Astrocyte (in vitro differentiated cells and primary cell): ENCODE data around the gene FRMD8. TPM values are rescaled to one million over a fixed set of nuclear protein-coding genes. Genes with fewer than 3 reads are reported as not detected.

Source experiments
- DNase-seq: peaks from one replicate; pipeline ENCODE4 v3.0.0-alpha.2; 2010; ENCODE audit warnings: low read depth
- FAIRE-seq: peaks from 2 replicates; lab custom pipeline; 2011; peaks lifted over from hg19 to GRCh38; lab: Jason Lieb, UNC
- H2AFZ ChIP-seq: 2 replicates; pipeline ENCODE4 v1.6.0; 2012; ENCODE audit warnings: low read depth, low read length, inconsistent platforms
- H3K27ac ChIP-seq: 2 replicates; pipeline ENCODE4 v1.5.1; 2011; ENCODE audit warnings: low read depth, low read length, inconsistent platforms
- H3K27me3 ChIP-seq: 2 replicates; pipeline ENCODE4 v1.6.0; 2011; ENCODE audit warnings: low read length, inconsistent platforms; ENCODE audit not compliant: insufficient read depth
- H3K36me3 ChIP-seq: 2 replicates; pipeline ENCODE4 v1.5.1; 2011; ENCODE audit warnings: low read length, inconsistent platforms; ENCODE audit not compliant: insufficient read depth
- H3K4me1 ChIP-seq: 2 replicates; pipeline ENCODE4 v1.5.1; 2011; ENCODE audit warnings: low read length, inconsistent platforms; ENCODE audit not compliant: insufficient read depth
- H3K4me2 ChIP-seq: 2 replicates; pipeline ENCODE4 v1.6.0; 2012; ENCODE audit warnings: low read length, inconsistent platforms
- H3K4me3 ChIP-seq: 2 replicates; pipeline ENCODE4 v1.5.1; 2011; ENCODE audit warnings: low read depth, mild to moderate bottlenecking, low read length, inconsistent platforms; ENCODE audit not compliant: insufficient read depth
- H3K79me2 ChIP-seq: 2 replicates; pipeline ENCODE4 v1.6.0; 2012; ENCODE audit warnings: mild to moderate bottlenecking, low read length, inconsistent platforms; ENCODE audit not compliant: insufficient read depth
- H3K9ac ChIP-seq: 2 replicates; pipeline ENCODE4 v1.6.0; 2012; ENCODE audit warnings: mild to moderate bottlenecking, low read length, inconsistent platforms
- H3K9me3 ChIP-seq: 2 replicates; pipeline ENCODE4 v1.5.1; 2012; ENCODE audit warnings: low read depth, mild to moderate bottlenecking, low read length, inconsistent platforms; ENCODE audit not compliant: insufficient read depth
- H4K20me1 ChIP-seq: 2 replicates; pipeline ENCODE4 v1.6.0; 2012; ENCODE audit warnings: low read length, inconsistent platforms; ENCODE audit not compliant: insufficient read depth
- H3K27ac Mint-ChIP-seq: one replicate; pipeline ENCODE4 v1.8.0; 2021; ENCODE audit warnings: mild to moderate bottlenecking, mixed read lengths; ENCODE audit not compliant: unreplicated experiment
- H3K27me3 Mint-ChIP-seq: one replicate; pipeline ENCODE4 v1.8.0; 2021; ENCODE audit warnings: low read depth, mixed read lengths; ENCODE audit not compliant: unreplicated experiment
- H3K36me3 Mint-ChIP-seq: one replicate; pipeline ENCODE4 v1.8.0; 2021; ENCODE audit warnings: low read depth, mixed read lengths; ENCODE audit not compliant: unreplicated experiment
- H3K4me1 Mint-ChIP-seq: one replicate; pipeline ENCODE4 v1.8.0; 2021; ENCODE audit warnings: low read depth, mixed read lengths; ENCODE audit not compliant: unreplicated experiment
- H3K4me3 Mint-ChIP-seq: one replicate; pipeline ENCODE4 v1.8.0; 2021; ENCODE audit warnings: mild to moderate bottlenecking, moderate library complexity, mixed read lengths; ENCODE audit not compliant: unreplicated experiment
- H3K9me3 Mint-ChIP-seq: one replicate; pipeline ENCODE4 v1.8.0; 2021; ENCODE audit warnings: mild to moderate bottlenecking, mixed read lengths; ENCODE audit not compliant: unreplicated experiment
- CTCF ChIP-seq: IDR thresholded peaks from 2 replicates; pipeline ENCODE4 v1.5.1; 2011; ENCODE audit warnings: low read depth, mild to moderate bottlenecking, inconsistent platforms, low read length, moderate library complexity; ENCODE audit not compliant: insufficient read depth
- EZH2 ChIP-seq: IDR thresholded peaks from 2 replicates; pipeline ENCODE4 v1.6.1; 2012; ENCODE audit warnings: mild to moderate bottlenecking, low read length, inconsistent platforms; ENCODE audit not compliant: insufficient read depth
- total RNA-seq: library from RNA; stranded (reverse); gene quantifications from 2 replicates; pipeline ENCODE4 v1.2.1, GENCODE V29; 2021

FRMD8 gene
- total RNA-seq, 1 donor from 2014 or later: 61.2 TPM

- no peak overlapping the region for H3K4me3 ChIP-seq
- no peak for TF ChIP-seq CTCF
- TF ChIP-seq EZH2: no peak
- no peaks in the 10 kb centered on the region for H4K20me1 ChIP-seq
- H3K4me1 ChIP-seq: peaks cover 24% of the 10 kb centered on the region
- Mint-ChIP-seq H3K27ac (no peak overlapping the region), H3K9me3 (peaks cover 3% of the 10 kb centered on the region), H3K36me3 (peaks cover 6% of the 10 kb centered on the region), H3K27me3 (no peaks in the 10 kb centered on the region), H3K4me3 (peak overlapping the region; percentile 52), H3K4me1 (peaks cover 21% of the 10 kb centered on the region)
- DNase-seq (peak; percentile 72), FAIRE-seq (no peak)
- H3K79me2 ChIP-seq: peaks cover 13% of the 10 kb centered on the region
- H2AFZ ChIP-seq: no peak overlapping the region
- no peaks in the 10 kb centered on the region for H3K36me3 ChIP-seq
- peak overlapping the region; percentile 92 for H3K4me2 ChIP-seq
- no peaks in the 10 kb centered on the region for H3K9me3 ChIP-seq
- peak overlapping the region; percentile 17 for H3K9ac ChIP-seq
- H3K27ac ChIP-seq: peak overlapping the region; percentile 82
- no peaks in the 10 kb centered on the region for H3K27me3 ChIP-seq
These were observed 66.5 kb downstream of the FRMD8 start for GRCh38 chr11:65452806-65453490.

GRCh38 chr11:65454311-65454695 lies 67.9 kb downstream of the FRMD8 start:
- Mint-ChIP-seq H3K27me3 (no peaks in the 10 kb centered on the region), H3K9me3 (peaks cover 3% of the 10 kb centered on the region), H3K36me3 (peaks cover 6% of the 10 kb centered on the region), H3K4me1 (peaks cover 15% of the 10 kb centered on the region), H3K4me3 (peak overlapping the region; percentile 81), H3K27ac (no peak overlapping the region)
- no peak for FAIRE-seq
- peaks cover 13% of the 10 kb centered on the region for H3K79me2 ChIP-seq
- peak overlapping the region; percentile 63 for H3K4me3 ChIP-seq
- peak overlapping the region; percentile 82 for H3K27ac ChIP-seq
- H3K4me2 ChIP-seq: peak overlapping the region; percentile 92
- TF ChIP-seq EZH2: no peak
- TF ChIP-seq CTCF: no peak
- H3K27me3 ChIP-seq: no peaks in the 10 kb centered on the region
- H3K9ac ChIP-seq: peak overlapping the region; percentile 86
- DNase-seq: peak; percentile 54
- H3K4me1 ChIP-seq: peaks cover 24% of the 10 kb centered on the region
- no peaks in the 10 kb centered on the region for H4K20me1 ChIP-seq
- no peaks in the 10 kb centered on the region for H3K36me3 ChIP-seq
- no peaks in the 10 kb centered on the region for H3K9me3 ChIP-seq
- H2AFZ ChIP-seq: no peak overlapping the region
